Astrocyte of the spinal cord (primary cell): Measurements from ENCODE around the gene PDCD6IP.

Source experiments
- DNase-seq: peaks from one replicate; pipeline ENCODE4 v3.0.0; 2011; ENCODE audit warnings: low read depth, low spot score
- H3K4me3 ChIP-seq: 2 replicates; pipeline ENCODE4 v1.5.1; 2011; ENCODE audit warnings: low read depth, mild to moderate bottlenecking, low read length, moderate library complexity
- in situ Hi-C: cut with HindIII; loops from 2 replicates; pipeline ENCODE4 v1.10.0; 2017; ENCODE audit warnings: low sequenced_read_pairs
- TF ChIP-seq, protein P1 (sequence below): IDR thresholded peaks from 2 replicates; pipeline ENCODE4 v1.5.1; 2012; ENCODE audit warnings: low read depth, mild to moderate bottlenecking, low read length, inconsistent platforms

The PDCD6IP gene

DNA sequence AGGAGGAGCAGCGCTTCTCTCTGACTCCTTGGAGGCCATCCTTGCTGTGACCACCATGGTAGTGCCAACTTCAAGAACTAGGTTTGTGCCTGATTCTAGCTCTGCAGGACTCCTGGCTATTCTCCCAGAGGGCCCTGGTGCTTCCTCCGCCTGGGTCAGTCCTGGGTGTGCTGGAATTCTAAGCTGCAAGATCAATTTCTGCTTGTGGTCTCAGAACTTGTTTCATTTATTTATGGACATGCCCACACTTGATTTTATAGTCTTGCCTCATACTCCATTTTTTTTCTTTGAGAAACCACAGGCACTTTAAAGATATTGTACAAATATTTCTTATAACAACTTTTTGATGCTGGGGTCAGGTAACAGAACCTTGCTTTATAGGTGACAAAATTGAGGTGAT lies 87.6 kb downstream of the PDCD6IP start:
- DNase-seq: peak; percentile 46
- TF ChIP-seq, protein P1, sequence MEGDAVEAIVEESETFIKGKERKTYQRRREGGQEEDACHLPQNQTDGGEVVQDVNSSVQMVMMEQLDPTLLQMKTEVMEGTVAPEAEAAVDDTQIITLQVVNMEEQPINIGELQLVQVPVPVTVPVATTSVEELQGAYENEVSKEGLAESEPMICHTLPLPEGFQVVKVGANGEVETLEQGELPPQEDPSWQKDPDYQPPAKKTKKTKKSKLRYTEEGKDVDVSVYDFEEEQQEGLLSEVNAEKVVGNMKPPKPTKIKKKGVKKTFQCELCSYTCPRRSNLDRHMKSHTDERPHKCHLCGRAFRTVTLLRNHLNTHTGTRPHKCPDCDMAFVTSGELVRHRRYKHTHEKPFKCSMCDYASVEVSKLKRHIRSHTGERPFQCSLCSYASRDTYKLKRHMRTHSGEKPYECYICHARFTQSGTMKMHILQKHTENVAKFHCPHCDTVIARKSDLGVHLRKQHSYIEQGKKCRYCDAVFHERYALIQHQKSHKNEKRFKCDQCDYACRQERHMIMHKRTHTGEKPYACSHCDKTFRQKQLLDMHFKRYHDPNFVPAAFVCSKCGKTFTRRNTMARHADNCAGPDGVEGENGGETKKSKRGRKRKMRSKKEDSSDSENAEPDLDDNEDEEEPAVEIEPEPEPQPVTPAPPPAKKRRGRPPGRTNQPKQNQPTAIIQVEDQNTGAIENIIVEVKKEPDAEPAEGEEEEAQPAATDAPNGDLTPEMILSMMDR: no peak
- in situ Hi-C loops: no loop called here
- H3K4me3 ChIP-seq: no peak overlapping the region

DNA sequence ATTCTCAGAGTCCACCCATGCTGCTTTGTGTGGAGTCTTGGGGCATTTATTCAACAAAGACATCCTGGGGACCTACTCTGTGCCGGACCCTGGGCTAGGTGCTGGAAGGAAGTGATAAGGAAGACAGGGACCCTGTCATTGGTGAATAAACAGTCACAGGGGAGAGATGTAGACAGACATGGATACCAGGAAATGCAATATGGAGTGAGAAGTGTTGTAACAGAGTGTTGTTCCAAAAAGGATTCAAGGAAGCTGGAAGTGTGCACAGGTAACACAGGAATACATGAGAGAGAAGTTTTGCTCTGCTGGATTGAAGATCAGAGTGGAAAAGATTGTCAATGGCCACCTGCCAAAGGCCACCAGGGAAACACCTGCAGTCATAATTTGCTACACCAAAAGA lies 89.0 kb downstream of the PDCD6IP start:
- DNase-seq: no peak
- TF ChIP-seq, protein P1: no peak
- in situ Hi-C loops: no loop called here
- H3K4me3 ChIP-seq: no peak overlapping the region

DNA sequence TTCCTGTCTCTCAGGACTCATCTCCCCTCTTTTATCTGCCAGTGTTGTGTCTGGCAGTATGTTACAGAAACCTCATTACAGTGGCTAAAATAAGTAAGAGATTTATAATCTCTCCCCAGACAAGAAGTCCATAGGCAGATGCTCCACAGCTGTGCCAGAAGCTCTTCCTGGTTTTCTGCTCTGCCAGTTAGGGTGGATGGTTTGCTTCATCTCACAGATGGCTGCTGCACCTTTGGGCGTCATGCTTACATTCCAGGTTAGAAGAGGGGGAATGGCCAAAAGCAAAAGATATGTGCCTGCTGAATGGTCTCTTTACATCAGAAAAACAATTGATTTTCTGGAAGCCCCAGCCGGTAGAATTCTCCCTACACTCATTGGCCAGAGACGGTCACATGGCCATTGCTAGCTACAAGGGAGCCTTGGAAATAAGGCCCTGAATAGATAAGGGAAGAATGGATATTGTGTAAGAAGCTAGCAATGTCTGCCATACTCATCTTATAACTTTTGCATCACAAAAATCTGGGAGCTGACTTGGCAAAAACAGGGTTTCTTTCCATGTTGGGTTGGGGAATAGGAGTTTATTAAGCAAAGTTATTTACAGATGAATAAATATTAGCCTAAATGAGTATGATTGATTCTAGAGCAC lies 91.1 kb downstream of the PDCD6IP start:
- TF ChIP-seq, protein P1: no peak
- no peak for DNase-seq
- no peak overlapping the region for H3K4me3 ChIP-seq
- in situ Hi-C loops: no loop called here

DNA sequence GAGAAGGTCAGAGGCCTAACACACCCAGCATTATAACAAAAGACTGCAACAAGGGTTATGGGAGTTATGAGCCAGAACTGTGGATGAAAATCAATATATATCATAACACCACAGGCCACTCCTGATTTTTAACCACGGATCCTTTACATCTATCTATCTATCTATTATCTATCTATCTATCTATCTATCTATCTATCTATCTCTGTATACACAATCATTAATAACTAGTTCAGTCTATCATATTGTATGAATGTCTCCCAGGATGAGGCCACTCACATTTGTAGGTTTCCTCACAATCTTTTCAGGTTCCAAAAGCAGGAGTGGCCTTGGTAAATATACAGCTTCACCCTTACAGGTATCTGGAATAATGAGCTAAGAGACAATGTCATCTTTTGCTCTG lies 94.2 kb downstream of the PDCD6IP start:
- TF ChIP-seq, protein P1: no peak
- in situ Hi-C loops: no loop called here
- H3K4me3 ChIP-seq: no peak overlapping the region
- no peak for DNase-seq

DNA sequence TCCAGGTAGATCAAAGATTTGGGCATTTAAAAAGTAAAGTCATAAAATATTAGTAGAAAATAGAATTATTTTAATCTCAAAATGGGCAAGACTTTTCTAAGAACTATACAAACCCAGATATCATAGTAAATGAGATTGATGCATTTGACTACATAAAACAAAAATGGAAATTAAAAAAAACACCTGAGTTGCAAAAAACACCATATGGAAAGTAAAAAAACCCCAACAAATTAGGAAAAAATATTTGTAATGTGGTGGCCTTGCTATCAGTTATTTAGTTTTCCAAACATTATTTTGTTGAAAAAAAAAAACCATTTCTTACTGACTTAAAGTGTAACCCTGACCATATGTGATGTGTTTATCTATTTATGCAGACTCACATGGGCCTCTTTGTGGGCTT lies 97.2 kb downstream of the PDCD6IP start:
- TF ChIP-seq, protein P1: no peak
- H3K4me3 ChIP-seq: no peak overlapping the region
- in situ Hi-C loops: no loop called here
- DNase-seq: no peak

DNA sequence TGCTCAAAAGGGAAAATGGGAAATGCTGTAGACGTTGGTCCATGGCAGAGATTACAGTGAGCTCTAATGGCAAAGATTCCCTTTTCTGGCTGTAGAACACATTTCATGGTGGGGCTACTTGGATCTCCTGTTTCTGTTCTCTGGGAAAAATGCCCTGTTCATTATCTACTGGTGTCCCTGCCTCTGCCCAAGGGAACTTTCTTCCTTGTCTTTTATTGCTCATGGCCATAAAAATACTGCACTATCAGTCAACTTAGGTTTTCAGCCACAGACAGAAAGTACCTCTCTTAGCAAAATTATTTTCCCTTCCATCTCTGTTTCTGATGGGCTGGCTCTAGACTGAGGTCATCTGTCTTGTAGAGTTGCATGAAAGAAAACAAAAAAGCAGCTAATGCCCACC lies 98.9 kb downstream of the PDCD6IP start:
- in situ Hi-C loops: no loop called here

More for the DNA sequence above, 98.9 kb downstream of the PDCD6IP start:
- TF ChIP-seq, protein P1: no peak
- no peak for DNase-seq
- H3K4me3 ChIP-seq: no peak overlapping the region
